DMS53 (cell line): ENCODE measurements around the gene BTBD9.
"Not testable (repeated sequence)": the region's sequence is repeated elsewhere in the genome, so short reads cannot be mapped to it uniquely, and the experiment has no call there.

ENCODE experiments used
- DNase-seq: peaks from one replicate; lab custom pipeline; 2025; lab: John Stamatoyannopoulos, UW

Gene BTBD9

GRCh38 chr6:38649744-38650143, 10.0 kb upstream of the BTBD9 start:
- no peak for DNase-seq

- no peak for DNase-seq
Observed at GRCh38 chr6:38648629-38649028, 8.9 kb upstream of the BTBD9 start.

- DNase-seq = peak; percentile 42
Observed at GRCh38 chr6:38646166-38646878, 6.6 kb upstream of the BTBD9 start.

GRCh38 chr6:38644951-38645350, 5.2 kb upstream of the BTBD9 start:
- no peak for DNase-seq

- peak; percentile 36 for DNase-seq
Observed at GRCh38 chr6:38640216-38640909, 634 bp upstream of the BTBD9 start.

GRCh38 chr6:38638941-38639497, 710 bp downstream of the BTBD9 start:
- peak; percentile 69 for DNase-seq

- DNase-seq = no peak
Observed at GRCh38 chr6:38637756-38638155, 2.0 kb downstream of the BTBD9 start.

GRCh38 chr6:38636027-38636426, 3.7 kb downstream of the BTBD9 start:
- no peak for DNase-seq

- no peak for DNase-seq
Observed at GRCh38 chr6:38634518-38634917, 5.2 kb downstream of the BTBD9 start.

- peak; percentile 24 for DNase-seq
Observed at GRCh38 chr6:38632490-38632889, 7.2 kb downstream of the BTBD9 start.

GRCh38 chr6:38631186-38631783, 8.4 kb downstream of the BTBD9 start:
- no peak for DNase-seq

- no peak for DNase-seq
Observed at GRCh38 chr6:38625217-38625616, 14.5 kb downstream of the BTBD9 start.

- DNase-seq = not testable (repeated sequence)
Observed at GRCh38 chr6:38619342-38619741, 20.4 kb downstream of the BTBD9 start.

GRCh38 chr6:38618301-38618700, 21.4 kb downstream of the BTBD9 start:
- not testable (repeated sequence) for DNase-seq

- DNase-seq = no peak
Observed at GRCh38 chr6:38617856-38618255, 21.9 kb downstream of the BTBD9 start.

- no peak for DNase-seq
Observed at GRCh38 chr6:38612143-38612965, 27.4 kb downstream of the BTBD9 start.

GRCh38 chr6:38610050-38610625, 29.6 kb downstream of the BTBD9 start:
- no peak for DNase-seq

GRCh38 chr6:38604700-38605099, 35.0 kb downstream of the BTBD9 start:
- DNase-seq = peak; percentile 92

- no peak for DNase-seq
Observed at GRCh38 chr6:38603966-38604365, 35.8 kb downstream of the BTBD9 start.

GRCh38 chr6:38603496-38603895, 36.2 kb downstream of the BTBD9 start:
- DNase-seq = peak; percentile 31

- DNase-seq = no peak
Observed at GRCh38 chr6:38599966-38600550, 39.7 kb downstream of the BTBD9 start.
